ENCODE measurements around the gene FAM210B. TPM values are rescaled to one million over a fixed set of nuclear protein-coding genes. Genes with fewer than 3 reads are reported as not detected.

FAM210B gene
- total and polyA plus RNA-seq, 2 experiments from 2014 or later, result 15.4 to 16.2 TPM

DNA sequence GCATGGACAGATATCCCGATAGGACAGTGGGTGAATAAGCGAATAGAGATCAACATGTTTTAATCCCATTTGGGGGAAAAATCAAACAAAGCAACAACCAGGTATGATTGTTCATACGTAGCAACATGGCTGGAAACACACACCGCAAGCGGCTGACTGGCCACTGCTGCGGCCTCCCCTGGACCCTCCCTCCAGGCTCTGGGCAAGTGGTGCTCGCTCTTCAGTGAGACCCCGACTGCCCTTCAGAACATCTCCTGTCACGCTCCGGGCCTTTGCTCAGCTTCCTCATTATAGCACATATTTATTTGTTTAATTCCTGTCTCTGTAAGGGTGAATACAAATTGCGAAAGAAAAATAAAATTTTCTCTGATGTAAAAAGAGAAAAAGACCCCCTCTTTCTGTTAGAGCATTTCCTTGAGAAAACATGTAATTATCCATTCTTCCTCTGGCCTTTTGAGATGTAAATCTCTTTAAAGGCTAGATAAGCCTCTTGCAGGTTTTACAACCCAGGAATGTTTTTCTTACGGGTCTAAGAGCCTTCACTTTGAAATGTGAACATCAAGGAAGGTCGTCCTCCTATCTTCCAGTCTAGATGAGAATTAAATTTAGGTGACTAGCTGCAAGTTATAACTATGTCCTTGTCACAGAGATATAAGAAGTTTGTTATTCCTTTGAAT, 11.0 kb upstream of the FAM210B start:
- H3K27ac Mint-ChIP-seq, result no peak overlapping the region

GRCh38 chr20:56348305-56348693, 10.5 kb upstream of the FAM210B start:
- no peaks in the 10 kb centered on the region for H4K20me1 ChIP-seq (replicated peaks; ENCODE audit: insufficient read depth)
- 0 out of 2 replicates have a peak overlapping the region, but pooled peaks have one; percentile 9 for H3K4me3 ChIP-seq
- H3K4me1 ChIP-seq (ENCODE audit: insufficient read depth), result peaks cover 16% of the 10 kb centered on the region
- no peaks in the 10 kb centered on the region for H3K79me2 ChIP-seq (replicated peaks; ENCODE audit: insufficient read depth)
- H3K27ac ChIP-seq (ENCODE audit: low read depth), result no peak overlapping the region
- ATAC-seq, result no peak
- peaks cover 65% of the 10 kb centered on the region for H3K27me3 ChIP-seq (ENCODE audit: insufficient read depth)
- peaks cover 3% of the 10 kb centered on the region; the same call in 1 of the 3 replicates for H3K9me3 Mint-ChIP-seq
- H3K36me3 ChIP-seq (ENCODE audit: insufficient read depth), result no peaks in the 10 kb centered on the region
- peaks cover 16% of the 10 kb centered on the region for H3K4me1 Mint-ChIP-seq
- H3F3A ChIP-seq (replicated peaks; ENCODE audit: low read depth), result no peaks in the 10 kb centered on the region
- H3K9me2 ChIP-seq (ENCODE audit: insufficient read depth), result no peaks in the 10 kb centered on the region
- H2AFZ ChIP-seq, result no peak overlapping the region
- H3K27ac Mint-ChIP-seq, result no peak overlapping the region
- no peak for DNase-seq (ENCODE audit: low spot score)
- no peaks in the 10 kb centered on the region for H3K36me3 Mint-ChIP-seq (ENCODE audit: low read depth)
- peak overlapping the region; percentile 50 for H3K4me2 ChIP-seq
- H3K4me3 Mint-ChIP-seq, result peak overlapping the region; percentile 10
- H3K27me3 Mint-ChIP-seq (ENCODE audit: insufficient read depth, low read depth, poor library complexity), result peaks cover 33% of the 10 kb centered on the region
- no peak for TF ChIP-seq EZH2 (IDR thresholded peaks at IDR 0.05; ENCODE audit: low read depth, unreplicated experiment)
- no peak for TF ChIP-seq REST (IDR thresholded peaks at IDR 0.05; ENCODE audit: unreplicated experiment)
- no peak for TF ChIP-seq POLR2AphosphoS5 (IDR thresholded peaks at IDR 0.05; ENCODE audit: low read depth)
- TF ChIP-seq ZNF114 (CRISPR knock-in tag; IDR thresholded peaks at IDR 0.05), result no peak
- TF ChIP-seq, protein P1, sequence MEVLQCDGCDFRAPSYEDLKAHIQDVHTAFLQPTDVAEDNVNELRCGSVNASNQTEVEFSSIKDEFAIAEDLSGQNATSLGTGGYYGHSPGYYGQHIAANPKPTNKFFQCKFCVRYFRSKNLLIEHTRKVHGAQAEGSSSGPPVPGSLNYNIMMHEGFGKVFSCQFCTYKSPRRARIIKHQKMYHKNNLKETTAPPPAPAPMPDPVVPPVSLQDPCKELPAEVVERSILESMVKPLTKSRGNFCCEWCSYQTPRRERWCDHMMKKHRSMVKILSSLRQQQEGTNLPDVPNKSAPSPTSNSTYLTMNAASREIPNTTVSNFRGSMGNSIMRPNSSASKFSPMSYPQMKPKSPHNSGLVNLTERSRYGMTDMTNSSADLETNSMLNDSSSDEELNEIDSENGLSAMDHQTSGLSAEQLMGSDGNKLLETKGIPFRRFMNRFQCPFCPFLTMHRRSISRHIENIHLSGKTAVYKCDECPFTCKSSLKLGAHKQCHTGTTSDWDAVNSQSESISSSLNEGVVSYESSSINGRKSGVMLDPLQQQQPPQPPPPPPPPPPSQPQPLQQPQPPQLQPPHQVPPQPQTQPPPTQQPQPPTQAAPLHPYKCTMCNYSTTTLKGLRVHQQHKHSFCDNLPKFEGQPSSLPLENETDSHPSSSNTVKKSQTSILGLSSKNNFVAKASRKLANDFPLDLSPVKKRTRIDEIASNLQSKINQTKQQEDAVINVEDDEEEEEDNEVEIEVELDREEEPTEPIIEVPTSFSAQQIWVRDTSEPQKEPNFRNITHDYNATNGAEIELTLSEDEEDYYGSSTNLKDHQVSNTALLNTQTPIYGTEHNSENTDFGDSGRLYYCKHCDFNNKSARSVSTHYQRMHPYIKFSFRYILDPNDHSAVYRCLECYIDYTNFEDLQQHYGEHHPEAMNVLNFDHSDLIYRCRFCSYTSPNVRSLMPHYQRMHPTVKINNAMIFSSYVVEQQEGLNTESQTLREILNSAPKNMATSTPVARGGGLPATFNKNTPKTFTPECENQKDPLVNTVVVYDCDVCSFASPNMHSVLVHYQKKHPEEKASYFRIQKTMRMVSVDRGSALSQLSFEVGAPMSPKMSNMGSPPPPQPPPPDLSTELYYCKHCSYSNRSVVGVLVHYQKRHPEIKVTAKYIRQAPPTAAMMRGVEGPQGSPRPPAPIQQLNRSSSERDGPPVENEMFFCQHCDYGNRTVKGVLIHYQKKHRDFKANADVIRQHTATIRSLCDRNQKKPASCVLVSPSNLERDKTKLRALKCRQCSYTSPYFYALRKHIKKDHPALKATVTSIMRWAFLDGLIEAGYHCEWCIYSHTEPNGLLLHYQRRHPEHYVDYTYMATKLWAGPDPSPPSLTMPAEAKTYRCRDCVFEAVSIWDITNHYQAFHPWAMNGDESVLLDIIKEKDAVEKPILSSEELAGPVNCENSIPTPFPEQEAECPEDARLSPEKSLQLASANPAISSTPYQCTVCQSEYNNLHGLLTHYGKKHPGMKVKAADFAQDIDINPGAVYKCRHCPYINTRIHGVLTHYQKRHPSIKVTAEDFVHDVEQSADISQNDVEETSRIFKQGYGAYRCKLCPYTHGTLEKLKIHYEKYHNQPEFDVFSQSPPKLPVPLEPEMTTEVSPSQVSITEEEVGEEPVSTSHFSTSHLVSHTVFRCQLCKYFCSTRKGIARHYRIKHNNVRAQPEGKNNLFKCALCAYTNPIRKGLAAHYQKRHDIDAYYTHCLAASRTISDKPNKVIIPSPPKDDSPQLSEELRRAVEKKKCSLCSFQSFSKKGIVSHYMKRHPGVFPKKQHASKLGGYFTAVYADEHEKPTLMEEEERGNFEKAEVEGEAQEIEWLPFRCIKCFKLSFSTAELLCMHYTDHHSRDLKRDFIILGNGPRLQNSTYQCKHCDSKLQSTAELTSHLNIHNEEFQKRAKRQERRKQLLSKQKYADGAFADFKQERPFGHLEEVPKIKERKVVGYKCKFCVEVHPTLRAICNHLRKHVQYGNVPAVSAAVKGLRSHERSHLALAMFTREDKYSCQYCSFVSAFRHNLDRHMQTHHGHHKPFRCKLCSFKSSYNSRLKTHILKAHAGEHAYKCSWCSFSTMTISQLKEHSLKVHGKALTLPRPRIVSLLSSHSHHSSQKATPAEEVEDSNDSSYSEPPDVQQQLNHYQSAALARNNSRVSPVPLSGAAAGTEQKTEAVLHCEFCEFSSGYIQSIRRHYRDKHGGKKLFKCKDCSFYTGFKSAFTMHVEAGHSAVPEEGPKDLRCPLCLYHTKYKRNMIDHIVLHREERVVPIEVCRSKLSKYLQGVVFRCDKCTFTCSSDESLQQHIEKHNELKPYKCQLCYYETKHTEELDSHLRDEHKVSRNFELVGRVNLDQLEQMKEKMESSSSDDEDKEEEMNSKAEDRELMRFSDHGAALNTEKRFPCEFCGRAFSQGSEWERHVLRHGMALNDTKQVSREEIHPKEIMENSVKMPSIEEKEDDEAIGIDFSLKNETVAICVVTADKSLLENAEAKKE (CRISPR knock-in tag; IDR thresholded peaks at IDR 0.05), result no peak
- TF ChIP-seq ZNF331 (CRISPR knock-in tag; IDR thresholded peaks at IDR 0.05; ENCODE audit: low read depth), result no peak

More for the DNA sequence above, 11.0 kb upstream of the FAM210B start:
- Mint-ChIP-seq H3K36me3 (ENCODE audit: low read depth) (no peaks in the 10 kb centered on the region), H3K4me3 (peak overlapping the region; percentile 10), H3K9me3 (peaks cover 3% of the 10 kb centered on the region; the same call in 1 of the 3 replicates), H3K4me1 (peaks cover 16% of the 10 kb centered on the region), H3K27me3 (ENCODE audit: insufficient read depth, low read depth, poor library complexity) (peaks cover 35% of the 10 kb centered on the region)
- TF ChIP-seq EZH2 (IDR thresholded peaks at IDR 0.05; ENCODE audit: low read depth, unreplicated experiment), result no peak
- no peak for TF ChIP-seq EZH2phosphoT487 (IDR thresholded peaks at IDR 0.05; ENCODE audit: unreplicated experiment)
- no peak for TF ChIP-seq JUNB (IDR thresholded peaks at IDR 0.05; ENCODE audit: unreplicated experiment)
- TF ChIP-seq ETS1 (IDR thresholded peaks at IDR 0.05), result no peak
- peaks cover 70% of the 10 kb centered on the region for H3K27me3 ChIP-seq (ENCODE audit: insufficient read depth)
- no peaks in the 10 kb centered on the region for H3K79me2 ChIP-seq (replicated peaks; ENCODE audit: insufficient read depth)
- no peaks in the 10 kb centered on the region for H4K20me1 ChIP-seq (replicated peaks; ENCODE audit: insufficient read depth)
- 0 out of 3 replicates have a peak, but pooled peaks have one; percentile 21 for ATAC-seq
- no peaks in the 10 kb centered on the region for H3K36me3 ChIP-seq (ENCODE audit: insufficient read depth)
- peak overlapping the region; percentile 50 for H3K4me2 ChIP-seq
- H2AFZ ChIP-seq, result no peak overlapping the region
- peaks cover 16% of the 10 kb centered on the region for H3K4me1 ChIP-seq (ENCODE audit: insufficient read depth)
- H3K9me2 ChIP-seq (ENCODE audit: insufficient read depth), result no peaks in the 10 kb centered on the region
- peak overlapping the region; percentile 9; the same call in 1 of the 2 replicates for H3K4me3 ChIP-seq
- peak; percentile 44 for DNase-seq (ENCODE audit: low spot score)
- no peaks in the 10 kb centered on the region for H3F3A ChIP-seq (replicated peaks; ENCODE audit: low read depth)
- H3K27ac ChIP-seq (ENCODE audit: low read depth), result no peak overlapping the region
